ENCODE data around the gene IQSEC1.

- no peak for TF ChIP-seq CTCF (IDR thresholded peaks at IDR 0.05)
- no peak for TF ChIP-seq EP300 (IDR thresholded peaks at IDR 0.05)
- TF ChIP-seq POLR2AphosphoS5 (IDR thresholded peaks at IDR 0.05), result no peak
Measured at GRCh38 chr3:13104511-13104910, 31.3 kb upstream of the IQSEC1 start.
